Gastroesophageal sphincter (tissue), 4 donors: ENCODE measurements around the gene FAM117A. TPM values are rescaled to one million over a fixed set of nuclear protein-coding genes. Genes with fewer than 3 reads are reported as not detected.

ENCODE experiments used
- ATAC-seq: fragments of 150-250 bp; one replicate; pipeline ENCODE4 v1.9.1; 2016; ENCODE audit warnings: mild to moderate bottlenecking, moderate library complexity
- H3K27ac ChIP-seq, 4 donors: fragments of 200-600 bp; sonication (generic) in 3 of 4; 1 replicate in 3 of 4; 2 replicates in 1 of 4; pipeline ENCODE4 v1.5.1; 2016 to 2019
- H3K27me3 ChIP-seq: fragments of 200-600 bp; sonication (generic); one replicate; pipeline ENCODE4 v1.5.1; 2019
- H3K36me3 ChIP-seq, 2 donors: fragments of 200-600 bp; sonication (generic); one replicate each; pipeline ENCODE4 v1.5.1; 2019; ENCODE audit warnings: control low read depth in 1 of 2
- H3K4me1 ChIP-seq, 3 donors: fragments of 200-600 bp; sonication (generic); 1 replicate in 2 of 3; 2 replicates in 1 of 3; pipeline ENCODE4 v1.5.1; 2016 to 2019; ENCODE audit warnings: control low read depth in 2 of 3
- H3K4me3 ChIP-seq, 2 donors: fragments of 200-600 bp; sonication (generic); one replicate each; pipeline ENCODE4 v1.5.1; 2019; ENCODE audit warnings: mild to moderate bottlenecking in 1 of 2, moderate library complexity in 1 of 2
- H3K9me3 ChIP-seq, 3 donors: fragments of 200-600 bp; sonication (generic); one replicate each; pipeline ENCODE4 v1.5.1; 2017 to 2019; ENCODE audit warnings: control low read depth in 2 of 3
- CTCF ChIP-seq, 4 experiments: fragments of 200-600 bp in 2 of 4; fragments of 450-650 bp in 2 of 4; sonication (generic) in 1 of 4; IDR thresholded peaks; one replicate each; pipeline ENCODE4 v1.5.1; 2017 to 2019; ENCODE audit warnings: antibody characterized with exemption in 4 of 4, mild to moderate bottlenecking in 2 of 4, moderate library complexity in 2 of 4
- EP300 ChIP-seq: sonication (generic); formaldehyde crosslinking; IDR thresholded peaks from one replicate; pipeline ENCODE4 v1.6.1; 2017; ENCODE audit warnings: antibody characterized with exemption, mild to moderate bottlenecking
- POLR2A ChIP-seq, 2 donors: fragments of 450-650 bp; IDR thresholded peaks; one replicate each; pipeline ENCODE4 v1.6.1; 2017; ENCODE audit warnings: antibody characterized with exemption in 2 of 2, mild to moderate bottlenecking in 2 of 2, moderate library complexity in 1 of 2
- POLR2AphosphoS5 ChIP-seq: sonication (generic); formaldehyde crosslinking; IDR thresholded peaks from one replicate; pipeline ENCODE4 v1.6.1; 2017; ENCODE audit warnings: antibody characterized with exemption
- WGBS, 2 donors: methylation state at CpG; one replicate each; pipeline ENCODE4 v1.1.5; 2018; ENCODE audit warnings: low coverage in 1 of 2; 5-methylcytosine and 5-hydroxymethylcytosine counted together
- total RNA-seq, 4 donors: library from RNA; depleted of rRNA; stranded (reverse); fragments of >200 nt; gene quantifications; one replicate each; pipeline ENCODE4 v1.1.0, GENCODE V29; 2016

The FAM117A gene
- total RNA-seq, 4 donors from 2014 or later: 12.4 to 39.5 (median 19.8) TPM

- peak overlapping the region in 1 of 4 donors; percentile 19 for H3K27ac ChIP-seq
- H3K27me3 ChIP-seq: no peaks in the 10 kb centered on the region
- H3K36me3 ChIP-seq: peaks cover 0 to 69% of the 10 kb centered on the region in 2 donors
- no peaks in the 10 kb centered on the region for H3K9me3 ChIP-seq
- peaks cover 7 to 27% (median 10%) of the 10 kb centered on the region in 3 donors for H3K4me1 ChIP-seq
- H3K4me3 ChIP-seq: no peak overlapping the region
- ATAC-seq: no peak
- 45 to 100% methylated on average over 1 to 5 of the region's 6 CpGs for WGBS, 2 donors
- TF ChIP-seq CTCF (IDR thresholded peaks at IDR 0.05): peak; percentile 8 to 50 (median 48)
- TF ChIP-seq POLR2AphosphoS5: peak; percentile 10
- no peak for TF ChIP-seq EP300
- TF ChIP-seq POLR2A (IDR thresholded peaks at IDR 0.05): no peak
Measured at GRCh38 chr17:49703557-49704277, 60.2 kb downstream of the FAM117A start.

GRCh38 chr17:49700960-49701359, 63.0 kb downstream of the FAM117A start:
- WGBS, 2 donors: 76 to 80% methylated on average over 1 to 5 of the region's 6 CpGs
- no peak overlapping the region for H3K4me3 ChIP-seq
- no peaks in the 10 kb centered on the region for H3K27me3 ChIP-seq
- TF ChIP-seq EP300 (no peak), POLR2AphosphoS5 (no peak), CTCF (IDR thresholded peaks at IDR 0.05) (no peak), POLR2A (IDR thresholded peaks at IDR 0.05) (no peak)
- peaks cover 0 to 65% of the 10 kb centered on the region in 2 donors for H3K36me3 ChIP-seq
- H3K27ac ChIP-seq: no peak overlapping the region
- ATAC-seq: no peak
- H3K4me1 ChIP-seq: peaks cover 0 to 8% (median 0%) of the 10 kb centered on the region in 3 donors
- H3K9me3 ChIP-seq: no peaks in the 10 kb centered on the region

GRCh38 chr17:49699966-49700575, 63.9 kb downstream of the FAM117A start:
- Histone ChIP-seq H3K36me3 (peaks cover 0 to 56% of the 10 kb centered on the region in 2 donors), H3K9me3 (no peaks in the 10 kb centered on the region), H3K4me3 (no peak overlapping the region), H3K27ac (no peak overlapping the region), H3K27me3 (no peaks in the 10 kb centered on the region), H3K4me1 (peaks cover 0 to 14% (median 5%) of the 10 kb centered on the region in 3 donors)
- TF ChIP-seq CTCF (IDR thresholded peaks at IDR 0.05) (no peak), EP300 (no peak), POLR2A (IDR thresholded peaks at IDR 0.05) (no peak), POLR2AphosphoS5 (no peak)
- ATAC-seq: no peak
- 56 to 57% methylated on average over 1 to 6 of the region's 8 CpGs for WGBS, 2 donors

- Histone ChIP-seq H3K27me3 (no peaks in the 10 kb centered on the region), H3K4me1 (peaks cover 0 to 12% (median 7%) of the 10 kb centered on the region in 3 donors), H3K27ac (no peak overlapping the region), H3K4me3 (no peak overlapping the region), H3K36me3 (peaks cover 0 to 36% of the 10 kb centered on the region in 2 donors), H3K9me3 (no peaks in the 10 kb centered on the region)
- TF ChIP-seq CTCF (IDR thresholded peaks at IDR 0.05) (no peak), POLR2A (IDR thresholded peaks at IDR 0.05) (no peak), POLR2AphosphoS5 (no peak), EP300 (no peak)
- no peak for ATAC-seq
- 13 to 34% methylated on average over 4 of the region's 6 CpGs for WGBS, 2 donors
Measured at GRCh38 chr17:49698005-49698404, 65.9 kb downstream of the FAM117A start.
